Stimulated activated naive CD8-positive, alpha-beta T cell treated with anti-CD3 and anti-CD28 coated beads, Interleukin-15, Interleukin-2, amounts not matched to agents 100 ng/mL and 50 ng/mL, for 24 hours (primary cell): ENCODE measurements around the gene OXA1L.
A peak's percentile ranks its signal among the peaks of the same experiment; 100 is the strongest.

Experiments used
- H3K27ac Mint-ChIP-seq: one replicate; pipeline ENCODE4 v1.8.0; 2021; ENCODE audit warnings: mild to moderate bottlenecking, mixed read lengths
- H3K27me3 Mint-ChIP-seq: one replicate; pipeline ENCODE4 v1.8.0; 2021; ENCODE audit warnings: mixed read lengths
- H3K36me3 Mint-ChIP-seq: one replicate; pipeline ENCODE4 v1.8.0; 2021; ENCODE audit warnings: low read depth, mixed read lengths
- H3K4me1 Mint-ChIP-seq: one replicate; pipeline ENCODE4 v1.8.0; 2021; ENCODE audit warnings: low read depth, mixed read lengths
- H3K4me3 Mint-ChIP-seq: one replicate; pipeline ENCODE4 v1.8.0; 2021; ENCODE audit warnings: mild to moderate bottlenecking, mixed read lengths
- H3K9me3 Mint-ChIP-seq: one replicate; pipeline ENCODE4 v1.8.0; 2021; ENCODE audit warnings: mixed read lengths

The OXA1L gene

DNA sequence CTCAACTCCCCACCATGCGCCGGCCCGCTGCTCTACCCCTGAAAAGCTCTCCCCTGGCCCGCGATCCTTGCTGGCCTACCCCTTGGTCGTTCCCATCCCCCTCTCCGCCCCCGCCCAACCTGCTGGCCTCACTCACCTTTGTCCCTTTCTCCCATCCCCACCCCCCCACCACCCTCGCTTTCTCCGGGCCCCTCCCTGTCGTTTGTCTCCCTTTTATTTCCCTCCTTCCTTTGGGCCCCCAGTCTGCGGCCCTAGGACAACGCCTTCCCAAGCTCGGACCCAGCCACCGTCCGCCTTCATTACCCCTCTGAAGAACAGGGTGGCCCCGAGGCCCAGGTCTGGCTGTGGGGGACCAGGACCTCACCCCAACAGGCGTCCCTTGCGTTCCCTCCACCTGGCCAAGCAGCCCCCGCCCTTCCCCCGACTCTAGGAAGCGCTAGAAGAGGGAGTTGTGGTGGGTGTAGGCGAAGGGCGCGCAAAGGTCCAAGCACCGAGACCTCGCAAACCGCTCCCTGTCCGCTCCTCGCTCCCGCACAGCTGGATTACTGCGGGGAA is 55.6 kb downstream of the OXA1L start:
- Mint-ChIP-seq H3K36me3 (no peaks in the 10 kb centered on the region), H3K27ac (no peak overlapping the region), H3K9me3 (no peaks in the 10 kb centered on the region), H3K27me3 (peaks cover 10% of the 10 kb centered on the region), H3K4me1 (peaks cover 39% of the 10 kb centered on the region), H3K4me3 (peak overlapping the region; percentile 72)
